ENCODE data around the gene PANX1.
"Not testable (repeated sequence)": the region's sequence is repeated elsewhere in the genome, so short reads cannot be mapped to it uniquely, and the experiment has no call there.

The PANX1 gene, protein sequence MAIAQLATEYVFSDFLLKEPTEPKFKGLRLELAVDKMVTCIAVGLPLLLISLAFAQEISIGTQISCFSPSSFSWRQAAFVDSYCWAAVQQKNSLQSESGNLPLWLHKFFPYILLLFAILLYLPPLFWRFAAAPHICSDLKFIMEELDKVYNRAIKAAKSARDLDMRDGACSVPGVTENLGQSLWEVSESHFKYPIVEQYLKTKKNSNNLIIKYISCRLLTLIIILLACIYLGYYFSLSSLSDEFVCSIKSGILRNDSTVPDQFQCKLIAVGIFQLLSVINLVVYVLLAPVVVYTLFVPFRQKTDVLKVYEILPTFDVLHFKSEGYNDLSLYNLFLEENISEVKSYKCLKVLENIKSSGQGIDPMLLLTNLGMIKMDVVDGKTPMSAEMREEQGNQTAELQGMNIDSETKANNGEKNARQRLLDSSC

DNA sequence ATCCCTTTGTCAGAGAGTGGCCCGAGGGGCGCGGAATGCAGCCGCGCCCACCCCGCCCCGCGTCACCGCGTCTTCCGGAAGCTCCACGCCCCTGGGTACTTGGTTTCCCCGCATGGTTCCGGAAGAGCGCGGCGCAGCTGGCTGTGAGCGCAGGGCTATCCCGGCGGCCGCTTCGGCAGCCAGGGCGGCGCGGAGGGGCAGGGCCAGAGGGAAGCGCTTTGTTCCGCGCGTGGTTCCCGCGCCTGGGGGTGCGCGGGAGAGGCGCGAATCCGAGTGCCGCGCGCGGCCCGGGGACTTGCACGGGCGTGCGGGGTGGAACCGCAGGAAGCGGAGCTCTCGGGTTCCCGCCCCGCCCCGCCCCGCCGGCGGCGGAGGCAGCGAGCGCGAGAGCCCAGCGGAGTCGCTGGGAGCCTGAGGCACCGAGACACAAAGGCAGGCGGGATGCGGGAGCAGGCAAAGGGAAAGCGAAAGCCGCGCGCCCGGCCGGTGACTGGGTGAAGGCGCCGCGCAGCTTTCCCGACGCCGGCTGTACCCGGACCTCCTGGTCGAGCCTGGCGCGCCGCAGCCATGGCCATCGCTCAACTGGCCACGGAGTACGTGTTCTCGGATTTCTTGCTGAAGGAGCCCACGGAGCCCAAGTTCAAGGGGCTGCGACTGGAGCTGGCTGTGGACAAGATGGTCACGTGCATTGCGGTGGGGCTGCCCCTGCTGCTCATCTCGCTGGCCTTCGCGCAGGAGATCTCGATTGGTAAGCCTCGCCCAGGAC is at the start of gene PANX1:
TSS of gene PANX1 (plus strand) at position 96 of the 766 bp plus-strand sequence. CDS start at position 568, 472 bp downstream.
- DNase-seq: peak; percentile 90

DNA sequence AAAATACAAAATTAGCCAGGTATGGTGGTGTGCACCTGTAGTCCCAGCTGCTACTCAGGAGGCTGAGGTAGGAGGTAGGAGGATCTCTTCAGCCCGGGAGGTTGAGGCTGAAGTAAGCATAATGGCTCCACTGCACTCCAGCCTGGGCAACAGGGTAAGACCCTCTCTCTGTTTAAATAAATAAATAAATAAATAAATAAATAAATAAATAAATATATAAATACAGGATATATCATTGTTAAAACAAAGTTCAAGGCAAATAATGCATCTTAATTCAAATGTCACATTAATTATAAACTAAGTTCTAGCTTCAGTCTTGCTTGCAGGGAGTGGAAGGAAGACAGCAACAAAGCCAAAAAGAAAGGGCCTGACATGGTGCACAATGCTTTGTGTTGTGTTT is 44.5 kb upstream of the PANX1 start:
- no peak for DNase-seq

DNA sequence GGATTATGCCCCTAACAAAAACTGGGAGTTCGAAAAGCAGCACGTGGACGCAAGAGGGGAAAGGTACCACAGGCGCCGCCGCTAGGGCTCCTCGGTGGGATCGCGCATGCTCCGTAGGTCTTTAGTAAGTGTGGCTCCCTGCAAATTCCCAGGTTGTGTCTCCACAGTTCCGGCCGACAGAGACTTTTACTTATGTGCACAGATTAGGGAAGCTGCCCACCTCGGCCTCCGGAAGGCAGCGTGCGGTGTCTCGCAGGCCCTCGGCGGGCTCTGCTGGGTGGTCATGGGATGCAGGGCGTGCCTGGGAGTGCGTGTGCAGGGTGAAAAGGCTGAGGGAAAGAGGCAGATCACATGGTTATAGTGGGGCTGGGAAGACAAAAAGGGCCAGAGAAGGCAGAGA is 39.7 kb upstream of the PANX1 start:
- DNase-seq: no peak

DNA sequence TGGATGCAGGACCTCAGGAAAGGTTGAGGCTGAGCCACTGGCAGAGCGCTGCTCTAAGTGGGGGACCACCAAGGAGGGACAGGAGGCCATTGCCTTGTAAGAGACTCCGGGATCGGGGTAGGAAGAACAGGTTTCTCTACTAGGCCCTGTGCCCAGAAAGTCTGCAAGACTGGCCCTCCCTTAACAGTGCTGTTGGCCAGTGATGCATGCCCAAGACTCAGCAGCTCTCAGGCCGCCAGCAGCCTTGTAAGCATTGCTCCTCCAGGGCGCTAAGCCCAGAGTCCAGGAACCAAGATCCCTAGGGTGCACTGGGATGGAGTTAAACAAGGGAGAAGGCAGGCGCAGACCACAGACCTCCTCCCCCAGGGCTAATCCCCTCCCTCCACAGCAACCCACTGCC is 39.3 kb upstream of the PANX1 start:
- DNase-seq: no peak

DNA sequence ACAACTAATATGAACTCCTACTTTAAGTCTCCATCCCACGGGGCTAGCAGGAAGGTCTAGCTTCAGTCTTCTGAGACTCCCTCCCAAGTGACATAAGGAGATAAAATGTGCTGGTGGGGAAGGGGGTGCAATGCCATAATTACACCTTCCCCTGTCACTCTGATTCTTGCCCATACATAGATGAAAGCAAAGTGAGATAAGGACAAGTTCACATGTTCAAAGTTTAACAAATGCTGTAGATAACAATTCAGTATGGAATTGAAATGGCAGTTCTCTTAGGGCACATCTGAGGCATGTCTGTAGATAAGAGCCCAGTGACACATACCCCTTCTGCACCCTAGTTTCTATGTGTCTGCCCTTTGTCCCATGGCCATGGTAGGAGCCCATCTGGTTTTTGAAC is 38.2 kb upstream of the PANX1 start:
- peak; percentile 17 for DNase-seq

DNA sequence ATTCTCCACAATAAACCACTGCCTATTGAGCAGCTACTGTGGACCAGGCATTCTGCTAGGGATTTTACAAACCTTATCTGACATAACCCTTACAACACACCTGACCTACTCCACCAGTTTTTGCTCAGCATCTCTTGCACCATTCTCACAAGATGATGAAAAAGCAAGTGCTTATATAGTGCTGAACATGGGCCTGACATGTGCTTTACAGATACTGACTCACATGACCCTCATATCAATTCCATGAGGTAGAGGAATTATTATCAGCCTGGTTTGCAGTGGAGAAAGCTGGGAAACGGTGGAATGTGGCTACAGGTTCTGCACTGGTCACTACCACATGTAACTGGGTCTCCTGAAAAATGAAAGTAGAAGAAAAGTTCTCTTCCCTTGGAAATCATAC is 37.5 kb upstream of the PANX1 start:
- no peak for DNase-seq

DNA sequence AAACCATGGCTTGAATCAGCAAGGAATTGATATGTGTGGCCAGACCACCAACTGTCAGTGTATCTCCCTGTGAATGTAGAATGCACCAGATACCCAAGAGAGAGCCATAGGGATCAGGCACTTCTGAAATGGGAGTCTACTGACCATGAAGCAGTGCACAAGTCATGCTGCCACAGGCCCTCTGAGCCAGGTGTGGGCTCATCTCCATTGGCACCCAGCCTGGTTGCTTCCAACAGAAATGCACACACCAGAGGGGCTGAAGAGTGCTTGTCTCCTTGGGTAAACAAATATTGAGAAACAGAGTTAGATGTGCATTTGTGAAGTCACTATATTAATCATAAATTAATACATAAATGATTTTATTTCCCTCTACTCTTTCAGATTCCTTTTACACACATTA is 28.4 kb upstream of the PANX1 start:
- DNase-seq: no peak

DNA sequence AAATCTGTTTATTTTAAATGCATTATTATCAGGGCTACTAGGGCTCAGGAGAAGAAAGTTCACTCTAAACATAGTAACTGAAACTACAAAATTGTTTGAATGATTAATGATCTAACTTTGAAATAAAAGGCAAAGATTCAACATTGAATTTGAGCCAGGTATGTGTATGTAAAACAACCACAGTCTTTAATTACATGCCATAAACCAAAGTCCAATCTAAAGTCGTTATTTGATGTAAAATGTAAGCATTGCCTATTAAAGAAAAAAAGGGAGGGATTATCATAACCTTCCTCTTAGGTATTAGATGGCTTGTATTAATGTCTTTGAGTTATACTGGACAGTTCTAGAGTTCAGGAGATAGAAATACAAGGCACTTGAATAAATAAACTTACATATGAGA is 25.2 kb upstream of the PANX1 start:
- no peak for DNase-seq

DNA sequence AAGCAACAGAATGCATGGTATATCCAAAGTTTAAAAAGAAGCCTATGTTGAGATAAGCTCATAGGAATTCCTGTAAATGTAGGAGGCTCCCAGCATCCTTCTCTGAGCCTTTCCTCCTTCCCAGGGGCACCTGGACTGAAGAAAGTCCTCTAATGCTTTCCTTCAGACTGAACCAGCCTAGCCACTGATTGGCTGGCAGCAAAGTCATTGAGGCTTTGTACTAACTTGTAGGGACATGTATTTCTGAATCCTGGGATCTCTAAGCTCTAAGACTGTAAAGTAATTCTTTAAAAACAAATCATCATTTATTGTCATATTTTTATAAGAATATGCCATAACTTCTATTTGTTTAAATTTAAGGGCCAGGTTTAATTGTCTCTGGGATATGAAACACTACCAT is 23.9 kb upstream of the PANX1 start:
- DNase-seq: no peak

DNA sequence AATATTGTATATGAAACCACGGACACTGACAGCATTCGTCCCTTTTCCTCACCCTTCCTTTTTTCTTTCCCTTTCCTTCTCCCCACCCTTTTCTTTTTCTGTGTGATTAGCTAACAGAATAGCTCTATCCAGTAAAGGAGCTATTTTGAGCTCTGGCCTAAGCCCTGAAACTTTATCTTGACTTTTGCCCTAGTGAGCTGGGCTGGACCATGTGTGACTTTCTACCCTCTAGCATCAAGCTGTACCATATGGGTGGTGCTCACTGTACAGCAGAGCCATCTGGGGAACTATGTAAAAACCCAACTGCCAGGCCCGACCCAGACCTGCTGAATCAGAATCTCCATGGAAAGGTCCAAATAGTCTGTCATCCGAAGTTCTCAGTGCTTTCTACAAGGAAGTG is 21.9 kb upstream of the PANX1 start:
- no peak for DNase-seq

DNA sequence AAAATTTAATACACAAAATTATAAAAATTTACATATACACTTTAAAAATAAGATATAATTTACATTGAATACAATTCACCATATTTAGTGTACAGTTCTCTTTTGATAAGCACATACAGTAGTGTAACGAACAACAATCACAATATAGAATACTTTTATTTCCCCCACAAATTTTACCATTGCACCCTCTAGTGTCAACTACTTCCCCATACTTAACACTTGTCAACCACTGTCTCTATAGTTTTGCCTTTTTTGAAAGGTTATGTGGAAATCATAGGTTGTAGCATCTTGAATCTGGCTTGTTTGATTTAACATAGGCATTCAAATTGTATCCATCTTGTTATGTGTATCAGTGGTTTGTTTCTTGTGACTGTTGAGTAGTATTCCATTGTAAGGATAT is 21.3 kb upstream of the PANX1 start:
- peak; percentile 52 for DNase-seq

DNA sequence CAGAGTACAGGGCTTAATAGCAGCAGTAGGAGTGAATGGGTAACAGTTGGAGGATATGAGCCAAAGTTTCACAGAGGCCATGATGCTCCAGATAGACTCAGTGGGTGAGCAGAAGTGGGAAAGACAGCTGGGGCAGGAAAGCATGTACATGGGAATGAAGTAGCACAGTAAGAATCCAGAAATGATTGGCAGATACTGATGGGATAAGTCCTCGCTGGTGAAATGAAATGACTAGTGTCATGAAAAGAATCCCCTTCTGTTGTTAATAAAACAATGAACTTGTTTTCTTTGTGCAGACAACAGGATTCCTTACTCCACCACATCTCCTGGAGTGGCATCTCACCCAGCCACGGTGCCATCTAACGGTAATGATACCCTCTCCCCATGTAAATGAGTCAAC is 17.4 kb upstream of the PANX1 start:
- no peak for DNase-seq

DNA sequence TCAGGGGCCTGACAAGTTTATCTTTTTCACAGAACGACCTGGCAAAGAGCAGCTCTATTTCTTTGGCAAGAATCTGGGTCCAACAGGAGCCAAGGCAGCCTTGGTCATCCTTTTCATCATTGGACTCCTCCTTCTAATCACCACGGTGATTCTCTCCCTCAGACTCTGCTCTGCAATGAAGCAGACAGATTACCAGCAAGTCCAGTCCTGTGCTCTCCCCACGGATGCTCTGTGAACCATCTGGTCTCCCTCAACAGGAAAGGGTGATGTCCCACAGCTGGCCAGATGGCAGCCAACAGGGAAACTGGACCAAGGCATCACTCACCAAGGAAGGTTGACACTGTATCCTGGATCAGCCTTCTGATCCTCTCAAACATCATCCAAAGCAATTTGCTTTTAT is 17.0 kb upstream of the PANX1 start:
- DNase-seq: no peak

DNA sequence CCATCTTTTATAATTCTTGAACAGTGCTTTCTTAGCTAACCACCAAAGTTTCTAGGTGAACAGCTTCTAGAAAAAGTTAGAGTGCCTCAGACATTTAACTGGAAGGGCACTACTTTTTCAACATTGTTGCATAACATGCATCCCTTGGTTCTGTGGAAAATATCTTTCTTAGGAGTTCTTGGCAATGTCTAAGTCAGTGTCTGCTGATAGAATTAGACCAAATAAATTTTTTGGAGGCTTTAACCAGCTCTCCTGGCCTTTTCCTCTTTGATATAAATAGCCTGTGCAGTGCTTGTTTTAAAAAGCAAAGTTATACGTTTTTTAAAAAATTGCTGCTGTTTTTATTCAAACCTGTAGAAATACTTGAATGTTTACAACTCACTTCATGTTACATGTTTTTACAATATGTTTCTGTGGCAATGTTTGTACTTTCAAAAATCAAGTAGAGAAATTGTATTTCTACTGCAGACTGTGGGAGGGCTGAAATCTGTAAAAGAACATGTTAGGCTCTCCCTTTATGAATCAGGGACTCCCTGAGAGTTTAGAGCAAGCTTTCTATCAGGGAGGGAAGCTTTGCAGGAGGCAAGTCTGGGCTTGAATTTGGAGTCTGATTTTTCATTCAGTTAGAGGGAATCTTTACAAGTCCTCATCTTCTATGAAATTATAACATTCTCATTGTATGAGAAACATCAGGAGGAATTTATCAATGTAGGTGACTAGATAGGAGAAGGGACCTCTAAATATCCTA is 16.3 kb upstream of the PANX1 start:
- no peak for DNase-seq

DNA sequence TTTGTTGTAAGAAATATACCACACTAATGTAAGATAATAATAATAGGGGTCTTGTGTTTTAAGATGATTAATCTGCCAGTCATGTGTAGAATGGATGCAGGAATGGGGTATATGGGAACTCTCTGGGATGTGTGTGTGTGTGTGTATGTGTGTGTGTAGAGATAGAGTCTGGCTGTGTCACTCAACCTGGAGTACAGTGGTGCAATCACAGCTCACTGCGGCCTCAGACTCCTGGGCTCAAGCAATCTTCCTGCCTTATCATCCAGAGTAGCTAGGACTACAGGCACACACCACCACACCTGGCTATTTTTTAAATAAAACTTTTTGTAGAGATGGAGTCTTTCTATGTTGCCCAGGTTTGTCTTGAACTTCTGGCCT is 11.5 kb upstream of the PANX1 start:
- no peak for DNase-seq

DNA sequence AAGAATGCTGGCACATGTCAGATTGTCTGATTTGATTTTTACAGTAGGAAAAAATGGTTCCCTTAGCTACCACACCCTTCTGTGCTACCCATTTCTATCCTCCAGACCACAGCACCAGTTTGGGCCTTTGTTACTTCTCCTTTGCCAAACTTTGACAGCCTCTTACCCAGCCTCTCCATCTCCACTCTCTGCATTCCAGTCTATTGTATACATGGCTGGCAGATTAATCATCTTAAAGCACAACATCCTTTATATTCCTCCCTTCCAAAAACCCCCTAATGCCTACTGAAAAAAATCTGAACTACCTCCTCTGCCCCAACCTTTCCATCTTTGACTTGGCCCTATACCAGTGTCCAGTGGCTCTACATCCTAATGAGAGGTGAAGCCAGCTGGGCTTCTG is 10.8 kb upstream of the PANX1 start:
- no peak for DNase-seq

DNA sequence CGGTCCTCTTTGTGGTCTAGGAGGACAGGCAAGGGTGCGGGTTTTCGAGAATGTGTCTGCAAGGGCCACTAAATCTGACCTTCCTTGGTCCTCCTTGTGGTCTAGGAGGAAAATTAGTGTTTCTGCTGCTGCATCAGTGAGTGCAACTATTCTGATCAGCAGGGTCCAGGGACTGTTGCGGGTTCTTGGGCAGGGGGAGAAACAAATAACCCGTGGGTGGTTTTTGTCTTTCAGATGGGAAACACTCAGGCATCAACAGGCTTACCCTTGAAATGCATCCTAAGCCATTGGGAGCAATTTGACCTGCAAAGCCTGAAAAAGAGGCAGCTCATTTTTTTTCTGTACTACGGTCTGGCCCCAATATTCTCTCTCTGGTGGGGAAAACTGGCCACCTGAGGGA is 9.0 kb upstream of the PANX1 start:
- DNase-seq: not testable (repeated sequence)

DNA sequence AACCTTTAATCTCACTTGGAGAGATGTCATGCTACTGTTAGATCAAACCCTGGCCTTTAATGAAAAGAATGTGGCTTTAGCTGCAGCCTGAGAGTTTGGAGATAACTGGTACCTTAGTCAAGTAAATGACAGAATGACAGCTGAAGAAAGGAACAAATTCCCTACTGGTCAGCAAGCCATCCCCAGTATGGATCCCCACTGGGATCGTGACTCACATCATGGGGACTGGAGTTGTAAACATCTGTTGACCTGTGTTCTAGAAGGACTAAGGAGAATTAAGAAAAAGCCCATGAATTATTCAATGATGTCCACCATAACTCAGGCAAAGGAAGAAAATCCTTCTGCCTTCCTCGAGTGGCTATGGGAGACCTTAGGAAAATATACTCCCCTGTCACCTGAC is 8.1 kb upstream of the PANX1 start:
- not testable (repeated sequence) for DNase-seq

DNA sequence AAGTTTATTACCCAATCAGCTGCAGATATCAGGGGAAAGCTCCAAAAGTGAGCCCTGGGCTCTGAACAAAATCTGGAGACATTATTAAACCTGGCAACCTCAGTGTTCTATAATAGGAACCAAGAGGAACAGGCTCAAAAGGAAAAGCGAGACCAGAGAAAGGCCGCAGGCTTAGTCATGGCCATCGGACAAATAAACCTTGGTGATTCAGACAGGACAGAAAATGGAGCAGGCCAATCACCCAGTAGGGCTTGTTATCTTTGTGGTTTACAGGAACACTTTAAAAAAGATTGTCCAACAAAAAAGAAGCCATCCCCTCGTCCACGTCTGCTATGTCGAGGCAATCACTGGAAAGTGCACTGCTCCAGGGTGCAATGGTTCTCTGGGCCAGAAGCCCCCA is 7.7 kb upstream of the PANX1 start:
- DNase-seq: no peak

DNA sequence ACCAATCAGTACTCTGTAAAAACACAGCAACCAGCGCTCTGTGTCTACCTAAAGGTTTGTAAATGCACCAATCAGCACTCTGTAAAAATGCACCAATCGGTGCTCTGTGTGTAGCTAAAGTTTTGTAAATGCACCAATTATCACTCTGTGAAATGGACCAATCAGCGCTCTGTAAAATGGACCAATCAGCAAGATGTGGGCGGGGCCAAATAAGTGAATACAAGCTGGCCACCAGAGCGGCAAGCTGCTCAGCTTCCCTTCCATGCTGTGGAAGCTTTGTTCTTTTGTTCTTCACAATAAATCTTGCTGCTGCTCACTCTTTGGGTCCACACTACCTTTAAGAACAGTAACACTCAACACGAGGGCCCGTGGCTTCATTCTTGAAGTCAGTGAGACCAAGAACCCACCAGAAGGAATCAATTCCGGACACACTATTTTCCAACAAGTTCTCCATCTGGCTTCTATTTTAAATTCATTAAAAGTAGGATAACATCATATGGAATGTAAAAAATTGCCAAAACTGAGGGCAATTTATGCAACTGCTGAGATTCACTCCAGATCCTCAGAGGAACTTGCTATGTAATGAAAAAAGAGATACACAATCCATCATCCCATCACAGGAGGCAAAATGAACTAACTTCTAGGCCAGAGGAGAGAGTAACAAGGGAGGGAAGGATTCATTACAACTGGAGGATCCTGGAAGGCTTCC is 3.1 kb upstream of the PANX1 start:
- DNase-seq: no peak

DNA sequence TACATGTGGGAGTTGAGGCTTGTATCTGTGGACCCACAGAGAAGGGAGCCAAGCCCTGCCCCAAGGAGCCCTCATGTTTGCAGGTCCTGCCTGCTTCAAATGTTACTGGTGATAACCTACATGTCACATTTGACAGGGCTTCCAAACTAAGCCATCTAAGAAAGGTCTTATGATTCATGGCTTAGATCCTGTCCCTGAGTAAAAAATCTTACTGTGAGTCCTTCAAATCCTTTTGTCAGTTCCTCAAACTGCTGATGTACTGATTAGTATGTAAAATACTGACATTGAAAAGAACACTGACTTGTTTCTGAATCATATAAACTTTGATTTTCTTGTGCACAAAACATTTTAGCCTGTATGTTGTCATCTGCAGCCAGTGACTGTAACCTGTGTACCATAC is 1.0 kb upstream of the PANX1 start:
- peak; percentile 58 for DNase-seq

DNA sequence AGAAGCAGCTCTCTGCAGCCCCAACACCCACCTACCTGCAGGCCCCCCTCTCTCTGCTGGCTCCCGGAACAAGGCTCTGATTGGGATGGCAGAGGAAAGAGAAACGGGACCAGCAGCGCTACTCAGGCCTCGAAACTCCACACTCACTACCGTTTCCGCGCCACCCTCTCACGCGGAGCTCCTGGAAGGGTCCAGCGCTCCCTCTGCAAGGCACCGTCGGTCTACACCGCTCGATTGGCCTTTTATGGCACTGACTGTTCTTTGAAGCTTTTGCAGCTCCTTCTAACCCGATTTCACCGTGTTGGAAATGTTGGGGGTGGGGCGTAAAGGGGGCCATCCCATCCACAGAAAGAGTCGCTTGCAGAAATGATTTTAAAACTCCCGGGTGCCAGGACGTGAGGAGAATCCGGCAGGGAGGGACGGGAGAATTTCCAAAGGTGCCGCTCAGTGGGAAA is 323 bp upstream of the PANX1 start:
- DNase-seq: no peak

All from OCI-M1 (cell line).